CD4-positive, alpha-beta memory T cell (primary cell): ENCODE results near the gene RCOR3. TPM values are rescaled to one million over a fixed set of nuclear protein-coding genes. Genes with fewer than 3 reads are reported as not detected.
"Not testable (repeated sequence)": the region's sequence is repeated elsewhere in the genome, so short reads cannot be mapped to it uniquely, and the experiment has no call there.

ENCODE experiments used
- CTCF ChIA-PET: fragments of 350-600 bp; sonication (Branson Sonifier 250); formaldehyde crosslinking; loops from one replicate; lab custom pipeline; 2021; ENCODE audit warnings: inconsistent platforms; ENCODE audit not compliant: partially characterized antibody; lab: Charles Lee
- POLR2A ChIA-PET: fragments of 350-600 bp; sonication (Branson Sonifier 250); formaldehyde crosslinking; loops from one replicate; lab custom pipeline; 2021; ENCODE audit not compliant: partially characterized antibody; lab: Charles Lee
- DNase-seq, 5 donors: peaks; one replicate each; pipeline versions ENCODE4 v3.0.0 to v3.0.0-alpha.2; 2020 to 2022; ENCODE audit warnings: mixed read lengths in 1 of 5
- H3K27ac ChIP-seq: one replicate; pipeline ENCODE4 v1.7.0; 2013; ENCODE audit warnings: low read depth, low read length
- H3K27me3 ChIP-seq: 2 replicates; pipeline ENCODE4 v1.7.0; 2013; ENCODE audit warnings: mild to moderate bottlenecking, low read length, moderate library complexity; ENCODE audit not compliant: insufficient read depth
- H3K36me3 ChIP-seq: 2 replicates; pipeline ENCODE4 v1.7.0; 2013; ENCODE audit warnings: mild to moderate bottlenecking, low read length, moderate library complexity; ENCODE audit not compliant: insufficient read depth
- H3K4me1 ChIP-seq: 2 replicates; pipeline ENCODE4 v1.7.0; 2013; ENCODE audit warnings: mild to moderate bottlenecking, low read length, moderate library complexity; ENCODE audit not compliant: insufficient read depth
- H3K4me3 ChIP-seq, 2 donors: one replicate each; pipeline ENCODE4 v1.7.0; 2013; ENCODE audit warnings: low read length in 2 of 2, mild to moderate bottlenecking in 1 of 2
- H3K9me3 ChIP-seq, 2 donors: one replicate each; pipeline ENCODE4 v1.7.0; 2013; ENCODE audit warnings: low read length in 2 of 2, control low read depth in 1 of 2; ENCODE audit not compliant: control insufficient read depth in 1 of 2
- H3K27ac Mint-ChIP-seq, 7 donors: one replicate each; pipeline ENCODE4 v1.8.0; 2020 to 2021; ENCODE audit warnings: mixed read lengths in 7 of 7, mild to moderate bottlenecking in 6 of 7, inconsistent platforms in 3 of 7, moderate library complexity in 3 of 7
- H3K27me3 Mint-ChIP-seq, 2 donors: one replicate each; pipeline ENCODE4 v1.8.0; 2020 to 2021; ENCODE audit warnings: mixed read lengths in 2 of 2
- H3K36me3 Mint-ChIP-seq, 2 donors: one replicate each; pipeline ENCODE4 v1.8.0; 2020 to 2021; ENCODE audit warnings: mixed read lengths in 2 of 2, inconsistent platforms in 1 of 2, mild to moderate bottlenecking in 1 of 2
- H3K4me1 Mint-ChIP-seq, 4 donors: one replicate each; pipeline ENCODE4 v1.8.0; 2020 to 2021; ENCODE audit warnings: mixed read lengths in 4 of 4, mild to moderate bottlenecking in 1 of 4
- H3K4me3 Mint-ChIP-seq, 8 donors: one replicate each; pipeline ENCODE4 v1.8.0; 2020 to 2021; ENCODE audit warnings: mixed read lengths in 8 of 8, mild to moderate bottlenecking in 7 of 8, moderate library complexity in 6 of 8, inconsistent platforms in 3 of 8
- H3K9me3 Mint-ChIP-seq, 8 donors: one replicate each; pipeline ENCODE4 v1.8.0; 2020 to 2021; ENCODE audit warnings: mixed read lengths in 8 of 8, mild to moderate bottlenecking in 5 of 8, inconsistent platforms in 3 of 8, moderate library complexity in 1 of 8
- intact Hi-C: fragments of 100-400 bp; cut with micrococcal nuclease; formaldehyde crosslinking; loops from one replicate; pipeline ENCODE4 v1.15.1; 2023
- polyA plus RNA-seq, 2 donors: library from polyadenylated mRNA; unstranded; fragments of 300-500 nt; fragmentation: Illumina TruSeq; gene quantifications; one replicate each; pipeline ENCODE4 v1.2.3, GENCODE V29; 2021
- total RNA-seq, 2 experiments: library from RNA; stranded (reverse); gene quantifications; one replicate each; pipeline ENCODE4 v1.2.3, GENCODE V29; 2021

The RCOR3 gene
- total and polyA plus RNA-seq, 4 experiments from 2014 or later = 14.4 to 74.7 (median 46.7) TPM

GRCh38 chr1:211344152-211344618, 85.0 kb downstream of the RCOR3 start:
- Mint-ChIP-seq H3K4me1 (peaks cover 61 to 97% (median 79%) of the 10 kb centered on the region in 4 donors), H3K9me3 (no peaks in the 10 kb centered on the region), H3K27me3 (no peaks in the 10 kb centered on the region), H3K4me3 (peak overlapping the region in 2 of 8 donors; percentile 26 to 61), H3K36me3 (peaks cover 24 to 28% of the 10 kb centered on the region in 2 donors), H3K27ac (peak overlapping the region in 6 of 7 donors; percentile 18 to 74 (median 72))
- H3K27ac ChIP-seq = no peak overlapping the region
- no peak overlapping the region for H3K4me3 ChIP-seq
- peaks cover 93% of the 10 kb centered on the region for H3K4me1 ChIP-seq
- intact Hi-C loops = no loop called here
- no peak for DNase-seq
- H3K36me3 ChIP-seq = no peaks in the 10 kb centered on the region
- no peaks in the 10 kb centered on the region for H3K27me3 ChIP-seq
- H3K9me3 ChIP-seq = no peaks in the 10 kb centered on the region
- ChIA-PET CTCF (interaction anchor here (1.1 to 21.4 kb wide), 3 partner anchors 17 to 235 kb away, joined by 3 to 250 read pairs (median 4); partner anchors contain the start of genes SLC30A1 and TRAF5), POLR2A (interaction anchor here (1.2 to 2.4 kb wide), 3 partner anchors 10 to 15 kb away, joined by 3 to 13 read pairs (median 4); no protein-coding TSS in a partner anchor)

GRCh38 chr1:211345719-211346118, 86.6 kb downstream of the RCOR3 start:
- intact Hi-C loops = no loop called here
- Histone ChIP-seq H3K27me3 (no peaks in the 10 kb centered on the region), H3K4me1 (peaks cover 94% of the 10 kb centered on the region), H3K4me3 (no peak overlapping the region), H3K27ac (no peak overlapping the region), H3K9me3 (no peaks in the 10 kb centered on the region), H3K36me3 (no peaks in the 10 kb centered on the region)
- CTCF ChIA-PET = interaction anchor here (3.4 to 21.4 kb wide), 2 partner anchors 9 to 19 kb away, joined by 16 to 250 read pairs; partner anchors contain the start of gene TRAF5
- H3K4me1 Mint-ChIP-seq = peaks cover 67 to 97% (median 83%) of the 10 kb centered on the region in 4 donors
- DNase-seq = no peak
- H3K4me3 Mint-ChIP-seq = peak overlapping the region in 1 of 8 donors; percentile 21
- no peaks in the 10 kb centered on the region for H3K9me3 Mint-ChIP-seq
- H3K27me3 Mint-ChIP-seq = no peaks in the 10 kb centered on the region
- peaks cover 25 to 30% of the 10 kb centered on the region in 2 donors for H3K36me3 Mint-ChIP-seq
- H3K27ac Mint-ChIP-seq = peak overlapping the region in 6 of 7 donors; percentile 13 to 62 (median 52)
- POLR2A ChIA-PET = interaction anchor here (1.5 to 3.8 kb wide), 2 partner anchors 9 to 17 kb away, joined by 4 to 27 read pairs; no protein-coding TSS in a partner anchor

GRCh38 chr1:211347077-211347844, 88.1 kb downstream of the RCOR3 start:
- Mint-ChIP-seq H3K27me3 (no peaks in the 10 kb centered on the region), H3K27ac (peak overlapping the region; percentile 1 to 81 (median 45)), H3K9me3 (peaks cover 0 to 3% (median 0%) of the 10 kb centered on the region in 8 donors), H3K4me1 (peaks cover 65 to 98% (median 82%) of the 10 kb centered on the region in 4 donors), H3K36me3 (peaks cover 27 to 29% of the 10 kb centered on the region in 2 donors), H3K4me3 (peak overlapping the region in 2 of 8 donors; percentile 17 to 29)
- DNase-seq = no peak
- Histone ChIP-seq H3K27ac (no peak overlapping the region), H3K9me3 (no peaks in the 10 kb centered on the region), H3K36me3 (no peaks in the 10 kb centered on the region), H3K4me3 (no peak overlapping the region), H3K4me1 (peaks cover 93% of the 10 kb centered on the region), H3K27me3 (no peaks in the 10 kb centered on the region)
- POLR2A ChIA-PET = interaction anchor here (0.6 to 3.8 kb wide), 4 partner anchors 10 to 20 kb away, joined by 3 to 27 read pairs (median 4); no protein-coding TSS in a partner anchor
- intact Hi-C loops = no loop called here
- CTCF ChIA-PET = interaction anchor here (1.0 to 21.4 kb wide), 4 partner anchors 9 to 129 kb away, joined by 3 to 250 read pairs (median 12); partner anchors contain the start of gene TRAF5

GRCh38 chr1:211348547-211348946, 89.4 kb downstream of the RCOR3 start:
- Histone ChIP-seq H3K9me3 (no peaks in the 10 kb centered on the region), H3K27me3 (no peaks in the 10 kb centered on the region), H3K4me3 (no peak overlapping the region), H3K36me3 (no peaks in the 10 kb centered on the region), H3K4me1 (peaks cover 93% of the 10 kb centered on the region), H3K27ac (no peak overlapping the region)
- POLR2A ChIA-PET = interaction anchor here (3.8 kb wide), 1 partner anchor 12 kb away, joined by 27 read pairs; no protein-coding TSS in a partner anchor
- Mint-ChIP-seq H3K4me1 (peaks cover 66 to 99% (median 82%) of the 10 kb centered on the region in 4 donors), H3K9me3 (peaks cover 0 to 3% (median 0%) of the 10 kb centered on the region in 8 donors), H3K27ac (peak overlapping the region in 4 of 7 donors; percentile 37 to 80 (median 47)), H3K4me3 (no peak overlapping the region), H3K27me3 (no peaks in the 10 kb centered on the region), H3K36me3 (peaks cover 27 to 28% of the 10 kb centered on the region in 2 donors)
- CTCF ChIA-PET = interaction anchor here (1.0 to 21.4 kb wide), 5 partner anchors 8 to 128 kb away, joined by 3 to 250 read pairs (median 8); partner anchors contain the start of gene TRAF5
- no peak for DNase-seq
- intact Hi-C loops = no loop called here

GRCh38 chr1:211349741-211350140, 90.6 kb downstream of the RCOR3 start:
- Histone ChIP-seq H3K4me3 (no peak overlapping the region), H3K4me1 (peaks cover 93% of the 10 kb centered on the region), H3K27me3 (no peaks in the 10 kb centered on the region), H3K27ac (no peak overlapping the region), H3K36me3 (no peaks in the 10 kb centered on the region), H3K9me3 (no peaks in the 10 kb centered on the region)
- ChIA-PET POLR2A (no interaction called here), CTCF (interaction anchor here (1.9 to 21.4 kb wide), 3 partner anchors 9 to 23 kb away, joined by 7 to 250 read pairs (median 13); partner anchors contain the start of gene TRAF5)
- intact Hi-C loops = no loop called here
- Mint-ChIP-seq H3K36me3 (peaks cover 22 to 24% of the 10 kb centered on the region in 2 donors), H3K4me3 (peak overlapping the region in 3 of 8 donors; percentile 18 to 52 (median 29)), H3K27ac (peak overlapping the region; percentile 44 to 87 (median 69)), H3K4me1 (peaks cover 69 to 99% (median 84%) of the 10 kb centered on the region in 4 donors), H3K9me3 (peaks cover 0 to 3% (median 0%) of the 10 kb centered on the region in 8 donors), H3K27me3 (no peaks in the 10 kb centered on the region)
- no peak for DNase-seq

GRCh38 chr1:211352055-211352454, 92.9 kb downstream of the RCOR3 start:
- intact Hi-C loops, DNase-seq, H3K36me3 ChIP-seq, H3K27me3 ChIP-seq, H3K9me3 ChIP-seq, H3K9me3 Mint-ChIP-seq, H3K27ac ChIP-seq, H3K27me3 Mint-ChIP-seq, H3K4me3 ChIP-seq: not testable (repeated sequence)
- H3K4me3 Mint-ChIP-seq = peak overlapping the region in 7 of 8 donors; percentile 64 to 79 (median 71)
- peaks cover 62 to 83% (median 72%) of the 10 kb centered on the region in 4 donors for H3K4me1 Mint-ChIP-seq
- peak overlapping the region; percentile 79 to 95 (median 86) for H3K27ac Mint-ChIP-seq
- ChIA-PET CTCF (interaction anchor here (3.1 to 21.4 kb wide), 2 partner anchors 15 to 25 kb away, joined by 13 to 250 read pairs; partner anchors contain the start of gene TRAF5), POLR2A (interaction anchor here (0.9 to 1.5 kb wide), 4 partner anchors 17 to 28 kb away, joined by 3 to 4 read pairs (median 3); no protein-coding TSS in a partner anchor)
- peaks cover 73% of the 10 kb centered on the region for H3K4me1 ChIP-seq
- H3K36me3 Mint-ChIP-seq = peaks cover 27 to 37% of the 10 kb centered on the region in 2 donors
